HCT116 (cell line): ENCODE results near the gene GABBR2. TPM values are rescaled to one million over a fixed set of nuclear protein-coding genes. Genes with fewer than 3 reads are reported as not detected.

ENCODE experiments used
- ATAC-seq: fragments of 200-7000 bp; cut with Tn5 transposase; 2 replicates; pipeline ENCODE4 v1.9.1; 2020; ENCODE audit warnings: mild to moderate bottlenecking, moderate library complexity
- BruUV-seq: library from RNA; stranded (reverse); fragments of 400-500 nt; replicated peaks from 2 replicates; lab custom pipeline; 2021; lab: Mats Ljungman, UMichigan
- CTCF ChIA-PET: fragments of 300-600 bp; sonication (Branson Sonifier 250); formaldehyde crosslinking; loops from one replicate; lab custom pipeline; 2021; ENCODE audit warnings: antibody characterized with exemption; lab: Charles Lee
- POLR2A ChIA-PET: fragments of 300-600, 350-600 bp; sonication (Branson Sonifier 250); formaldehyde crosslinking; loops from one replicate; lab custom pipeline; 2021; ENCODE audit warnings: antibody characterized with exemption; lab: Charles Lee
- RAD21 ChIA-PET, 2 experiments: fragments of 300-600 bp; sonication (Branson Sonifier 250); formaldehyde crosslinking; loops; one replicate each; lab custom pipeline; 2023; ENCODE audit warnings: low total read pairs in 2 of 2; ENCODE audit not compliant: uncharacterized antibody in 2 of 2, unreplicated experiment in 2 of 2, low non-redundant PET in 1 of 2; lab: Charles Lee
- DNase-seq: peaks from one replicate; pipeline ENCODE4 v3.0.0-alpha.2; 2010; ENCODE audit warnings: low read depth, low spot score
- H2AFZ ChIP-seq: fragments of 200-600 bp; shearing (Covaris generic), sonication (generic); 2 replicates; pipeline ENCODE4 v1.6.1; 2017; ENCODE audit warnings: low read depth, mixed run types, mixed read lengths, antibody characterized with exemption, low read length; ENCODE audit not compliant: poor library complexity, severe bottlenecking
- H3K27ac ChIP-seq: 2 replicates; pipeline ENCODE4 v1.5.1; 2012; ENCODE audit warnings: low read depth, low read length
- H3K27me3 ChIP-seq: fragments of 200-600 bp; sonication (generic); 2 replicates; pipeline ENCODE4 v1.6.1; 2016; ENCODE audit warnings: mixed run types, low read length, mixed read lengths; ENCODE audit not compliant: insufficient read depth
- H3K36me3 ChIP-seq, 2 experiments: fragments of 200-500 bp in 1 of 2; fragments of 200-600 bp in 1 of 2; sonication (Bioruptor generic) in 1 of 2; sonication (generic) in 1 of 2; 2 replicates each; pipeline versions ENCODE4 v1.5.1 to v1.6.1; 2014 to 2016; ENCODE audit warnings: low read length in 2 of 2, inconsistent platforms in 1 of 2, mixed read lengths in 1 of 2, mixed run types in 1 of 2; ENCODE audit not compliant: insufficient read depth in 2 of 2, control insufficient read depth in 1 of 2
- H3K4me1 ChIP-seq, 2 experiments: fragments of 200-600 bp in 1 of 2; sonication (generic) in 1 of 2; 2 replicates each; pipeline versions ENCODE4 v1.5.1 to v1.6.1; 2012 to 2017; ENCODE audit warnings: low read length in 2 of 2, inconsistent platforms in 1 of 2, mild to moderate bottlenecking in 1 of 2, mixed read lengths in 1 of 2, mixed run types in 1 of 2, moderate library complexity in 1 of 2; ENCODE audit not compliant: insufficient read depth in 2 of 2, control insufficient read depth in 1 of 2
- H3K4me2 ChIP-seq: fragments of 200-600 bp; sonication (generic); 2 replicates; pipeline ENCODE4 v1.6.1; 2017; ENCODE audit warnings: mixed run types, low read length, mixed read lengths
- H3K4me3 ChIP-seq, 2 experiments: fragments of 200-600 bp in 1 of 2; sonication (generic) in 1 of 2; replicated peaks in 1 of 2; 2 replicates each; pipeline ENCODE4 v1.5.1; 2011 to 2016; ENCODE audit warnings: low read length in 2 of 2, control low read depth in 1 of 2, low read depth in 1 of 2, mild to moderate bottlenecking in 1 of 2, mixed read lengths in 1 of 2, mixed run types in 1 of 2
- H3K79me2 ChIP-seq: fragments of 200-600 bp; sonication (generic); 2 replicates; pipeline ENCODE4 v1.6.1; 2017; ENCODE audit warnings: mild to moderate bottlenecking, mixed run types, low read length, moderate library complexity, mixed read lengths; ENCODE audit not compliant: insufficient read depth
- H3K9ac ChIP-seq: fragments of 200-600 bp; sonication (generic); 2 replicates; pipeline ENCODE4 v1.6.1; 2016; ENCODE audit warnings: low read length, mixed read lengths
- H3K9me2 ChIP-seq: fragments of 200-600 bp; sonication (generic), shearing (Covaris generic); 2 replicates; pipeline ENCODE4 v1.6.1; 2017; ENCODE audit warnings: mixed run types, mild to moderate bottlenecking, moderate library complexity; ENCODE audit not compliant: insufficient read depth
- H3K9me3 ChIP-seq, 2 experiments: fragments of 200-500 bp in 1 of 2; fragments of 200-600 bp in 1 of 2; sonication (Bioruptor generic) in 1 of 2; sonication (generic) in 1 of 2; 2 replicates each; pipeline ENCODE4 v1.6.1; 2014 to 2017; ENCODE audit warnings: low read length in 2 of 2, mixed read lengths in 2 of 2, inconsistent platforms in 1 of 2, low read depth in 1 of 2, mild to moderate bottlenecking in 1 of 2, mixed run types in 1 of 2, moderate library complexity in 1 of 2; ENCODE audit not compliant: control insufficient read depth in 1 of 2, insufficient read depth in 1 of 2
- H4K20me1 ChIP-seq: fragments of 200-600 bp; sonication (generic), shearing (Covaris generic); 2 replicates; pipeline ENCODE4 v1.6.1; 2017; ENCODE audit warnings: mixed run types, mild to moderate bottlenecking, moderate library complexity; ENCODE audit not compliant: insufficient read depth
- CTCF ChIP-seq, 3 experiments: fragments of 200-600 bp in 1 of 3; sonication (generic) in 1 of 3; IDR thresholded peaks in 2 of 3; conservative IDR thresholded peaks in 1 of 3; 2 replicates each; pipeline ENCODE4 v1.5.1; 2012 to 2017; ENCODE audit warnings: low read depth in 2 of 3, low read length in 2 of 3, antibody characterized with exemption in 1 of 3, borderline replicate concordance in 1 of 3, control low read depth in 1 of 3, mild to moderate bottlenecking in 1 of 3, mixed read lengths in 1 of 3, mixed run types in 1 of 3, moderate library complexity in 1 of 3; ENCODE audit not compliant: insufficient read depth in 1 of 3
- ELF1 ChIP-seq: IDR thresholded peaks from 2 replicates; pipeline ENCODE4 v1.6.1; 2012; ENCODE audit warnings: low read depth, borderline replicate concordance
- EZH2phosphoT487 ChIP-seq: fragments of 200-600 bp; IDR thresholded peaks from 2 replicates; pipeline ENCODE4 v1.6.1; 2018; ENCODE audit warnings: antibody characterized with exemption, borderline replicate concordance
- FOSL1 ChIP-seq: IDR thresholded peaks from 2 replicates; pipeline ENCODE4 v1.6.1; 2012; ENCODE audit warnings: low read depth
- RAD21 ChIP-seq: IDR thresholded peaks from 2 replicates; pipeline ENCODE4 v1.6.1; 2012; ENCODE audit warnings: low read depth, mild to moderate bottlenecking
- REST ChIP-seq: IDR thresholded peaks from 2 replicates; pipeline ENCODE4 v1.6.1; 2012; ENCODE audit warnings: low read depth
- SIN3A ChIP-seq: IDR thresholded peaks from 2 replicates; pipeline ENCODE4 v1.6.1; 2012; ENCODE audit warnings: low read depth
- SRF ChIP-seq: IDR thresholded peaks from 2 replicates; pipeline ENCODE4 v1.6.1; 2012; ENCODE audit warnings: low read depth
- TCF7L2 ChIP-seq: IDR thresholded peaks from 2 replicates; pipeline ENCODE4 v1.7.0; 2011; ENCODE audit warnings: borderline replicate concordance, inconsistent platforms; ENCODE audit not compliant: insufficient read depth, insufficient read length; ENCODE audit errors: extremely low read depth
- ZNF274 ChIP-seq: fragments of 200-500 bp; sonication (Bioruptor generic); IDR thresholded peaks from 2 replicates; pipeline ENCODE4 v1.6.1; 2014; ENCODE audit warnings: mild to moderate bottlenecking, low read depth, low read length, inconsistent platforms
- intact Hi-C: fragments of 100-400 bp; cut with micrococcal nuclease; formaldehyde crosslinking; loops from 2 replicates; pipeline ENCODE4 v1.10.0; 2022
- total RNA-seq: library from RNA; stranded (reverse); gene quantifications from one replicate; pipeline ENCODE4 v1.2.1, GENCODE V29; 2021; ENCODE audit not compliant: unreplicated experiment

GABBR2 gene
- total RNA-seq, 1 experiment from 2014 or later, result 0.15 TPM

GRCh38 chr9:98573749-98574278, 134.9 kb downstream of the GABBR2 start:
- no peak overlapping the region for H3K27ac ChIP-seq
- H3K79me2 ChIP-seq, result no peaks in the 10 kb centered on the region
- CTCF ChIA-PET, result no interaction called here
- no peak for TF ChIP-seq TCF7L2
- peak; percentile 21 to 49 (median 46); a peak in 4 of 6 replicates for TF ChIP-seq CTCF (IDR thresholded peaks at IDR 0.05 in 2 of 3, conservative IDR thresholded peaks at IDR 0.05 in 1 of 3; ENCODE audit: borderline replicate concordance in 1 of 3, insufficient read depth in 1 of 3, low read depth in 2 of 3, low read length in 2 of 3)
- TF ChIP-seq FOSL1, result no peak
- TF ChIP-seq RAD21, result peak; percentile 29; the same call in 1 of the 2 replicates
- intact Hi-C loops, result loop anchor here (10.0 kb wide), 1 partner anchor 259 kb away; no protein-coding TSS in a partner anchor
- no peak overlapping the region for H3K4me2 ChIP-seq
- no peak overlapping the region for H3K9ac ChIP-seq
- no peak overlapping the region for H2AFZ ChIP-seq
- peaks cover 4 to 11% of the 10 kb centered on the region in 2 experiments; a peak in 2 of 4 replicates for H3K4me1 ChIP-seq
- H3K27me3 ChIP-seq, result no peaks in the 10 kb centered on the region
- H3K36me3 ChIP-seq, result no peaks in the 10 kb centered on the region
- no peaks in the 10 kb centered on the region for H3K9me2 ChIP-seq
- POLR2A ChIA-PET, result no interaction called here
- RAD21 ChIA-PET, result no interaction called here
- ATAC-seq, result peak; percentile 67; the same call in 1 of the 2 replicates
- DNase-seq, result no peak
- H3K9me3 ChIP-seq, result no peaks in the 10 kb centered on the region
- BruUV-seq, result no TSS peak
- H4K20me1 ChIP-seq, result no peaks in the 10 kb centered on the region
- H3K4me3 ChIP-seq, result no peak overlapping the region

GRCh38 chr9:98572796-98573195, 135.9 kb downstream of the GABBR2 start:
- Histone ChIP-seq H3K9ac (no peak overlapping the region), H3K9me3 (no peaks in the 10 kb centered on the region), H3K9me2 (no peaks in the 10 kb centered on the region), H3K79me2 (no peaks in the 10 kb centered on the region), H3K27me3 (no peaks in the 10 kb centered on the region), H3K4me3 (no peak overlapping the region), H2AFZ (no peak overlapping the region), H3K36me3 (no peaks in the 10 kb centered on the region), H4K20me1 (no peaks in the 10 kb centered on the region), H3K27ac (no peak overlapping the region), H3K4me1 (peaks cover 4 to 11% of the 10 kb centered on the region in 2 experiments; a peak in 2 of 4 replicates), H3K4me2 (no peak overlapping the region)
- ChIA-PET RAD21 (no interaction called here), CTCF (no interaction called here), POLR2A (no interaction called here)
- intact Hi-C loops, result loop anchor here (10.0 kb wide), 1 partner anchor 258 kb away; no protein-coding TSS in a partner anchor
- no peak for DNase-seq
- BruUV-seq, result no TSS peak
- no peak for ATAC-seq
- TF ChIP-seq SRF, result no peak
- TF ChIP-seq TCF7L2, result no peak
- TF ChIP-seq ZNF274, result no peak
- no peak for TF ChIP-seq SIN3A
- TF ChIP-seq CTCF (IDR thresholded peaks at IDR 0.05 in 2 of 3, conservative IDR thresholded peaks at IDR 0.05 in 1 of 3; ENCODE audit: borderline replicate concordance in 1 of 3, insufficient read depth in 1 of 3, low read depth in 2 of 3, low read length in 2 of 3), result no peak
- TF ChIP-seq REST, result no peak
- TF ChIP-seq EZH2phosphoT487, result no peak
- TF ChIP-seq ELF1, result no peak
